GM04504 (cell line): ENCODE results near the gene PEPD.

ENCODE experiments used
- DNase-seq: peaks from one replicate; pipeline ENCODE4 v3.0.0-alpha.2; 2012; ENCODE audit warnings: low read depth

The PEPD gene

GRCh38 chr19:33381101-33381500 is 140.5 kb downstream of the PEPD start:
- DNase-seq, result no peak

- DNase-seq, result no peak
Observed at GRCh38 chr19:33379151-33379829, 142.3 kb downstream of the PEPD start.

GRCh38 chr19:33377586-33378475 is 143.8 kb downstream of the PEPD start:
- DNase-seq, result no peak

GRCh38 chr19:33376941-33377557 is 144.5 kb downstream of the PEPD start:
- no peak for DNase-seq

GRCh38 chr19:33376423-33376822 is 145.2 kb downstream of the PEPD start:
- peak; percentile 80 for DNase-seq

- DNase-seq, result no peak
Observed at GRCh38 chr19:33375837-33376159, 145.8 kb downstream of the PEPD start.

GRCh38 chr19:33375156-33375836 is 146.3 kb downstream of the PEPD start:
- DNase-seq, result no peak

GRCh38 chr19:33374236-33374714 is 147.3 kb downstream of the PEPD start:
- no peak for DNase-seq

- DNase-seq, result peak; percentile 83
Observed at GRCh38 chr19:33373453-33374235, 147.9 kb downstream of the PEPD start, which contains the start of gene CEBPG. Gene CEBPG, plus strand, starts transcription at chr19:33373709. Its CDS starts 5,531 bp downstream, at chr19:33379240.

GRCh38 chr19:33370783-33371182 is 150.8 kb downstream of the PEPD start:
- DNase-seq, result no peak

GRCh38 chr19:33368074-33368864 is 153.3 kb downstream of the PEPD start:
- DNase-seq, result no peak

GRCh38 chr19:33366897-33367296 is 154.7 kb downstream of the PEPD start:
- DNase-seq, result no peak

GRCh38 chr19:33366127-33366526 is 155.5 kb downstream of the PEPD start:
- no peak for DNase-seq

- no peak for DNase-seq
Observed at GRCh38 chr19:33365691-33366090, 155.9 kb downstream of the PEPD start.

- DNase-seq, result no peak
Observed at GRCh38 chr19:33363476-33363875, 158.1 kb downstream of the PEPD start.

- DNase-seq, result no peak
Observed at GRCh38 chr19:33362508-33363228, 158.9 kb downstream of the PEPD start.

GRCh38 chr19:33359581-33359980 is 162.0 kb downstream of the PEPD start:
- no peak for DNase-seq

- DNase-seq, result no peak
Observed at GRCh38 chr19:33358408-33358807, 163.2 kb downstream of the PEPD start.

GRCh38 chr19:33357556-33357955 is 164.0 kb downstream of the PEPD start:
- no peak for DNase-seq

- no peak for DNase-seq
Observed at GRCh38 chr19:33355535-33355934, 166.1 kb downstream of the PEPD start.
